Measurements from ENCODE around the gene LIN28B.
"Not testable (repeated sequence)": the region's sequence is repeated elsewhere in the genome, so short reads cannot be mapped to it uniquely, and the experiment has no call there.

The LIN28B gene

GRCh38 chr6:104957301-104958177 is 632 bp downstream of the LIN28B start:
- no peak for DNase-seq (ENCODE audit: low spot score)

GRCh38 chr6:104958178-104959025 is 1.5 kb downstream of the LIN28B start:
- DNase-seq (ENCODE audit: low spot score): no peak

GRCh38 chr6:104959026-104959858 is 2.3 kb downstream of the LIN28B start:
- no peak for DNase-seq (ENCODE audit: low spot score)

- DNase-seq (ENCODE audit: low spot score): no peak
Observed at GRCh38 chr6:104969108-104969507, 12.2 kb downstream of the LIN28B start.

- no peak for DNase-seq (ENCODE audit: low spot score)
Observed at GRCh38 chr6:104969785-104970581, 13.1 kb downstream of the LIN28B start.

- DNase-seq (ENCODE audit: low spot score): no peak
Observed at GRCh38 chr6:104973404-104973803, 16.5 kb downstream of the LIN28B start.

GRCh38 chr6:104983296-104983695 is 26.4 kb downstream of the LIN28B start:
- no peak for DNase-seq (ENCODE audit: low spot score)

- DNase-seq (ENCODE audit: low spot score): no peak
Observed at GRCh38 chr6:104983776-104984175, 26.9 kb downstream of the LIN28B start.

GRCh38 chr6:104984831-104985230 is 27.9 kb downstream of the LIN28B start:
- DNase-seq (ENCODE audit: low spot score): no peak

GRCh38 chr6:104985875-104986274 is 29.0 kb downstream of the LIN28B start:
- not testable (repeated sequence) for DNase-seq (ENCODE audit: low spot score)

GRCh38 chr6:104986625-104987024 is 29.7 kb downstream of the LIN28B start:
- no peak for DNase-seq (ENCODE audit: low spot score)

- DNase-seq (ENCODE audit: low spot score): no peak
Observed at GRCh38 chr6:104987218-104987617, 30.3 kb downstream of the LIN28B start.

- DNase-seq (ENCODE audit: low spot score): no peak
Observed at GRCh38 chr6:104990085-104990484, 33.2 kb downstream of the LIN28B start.

GRCh38 chr6:104991062-104991461 is 34.2 kb downstream of the LIN28B start:
- DNase-seq (ENCODE audit: low spot score): not testable (repeated sequence)

GRCh38 chr6:104993576-104993975 is 36.7 kb downstream of the LIN28B start:
- DNase-seq (ENCODE audit: low spot score): not testable (repeated sequence)

GRCh38 chr6:104995989-104996617 is 39.2 kb downstream of the LIN28B start:
- DNase-seq (ENCODE audit: low spot score): no peak

GRCh38 chr6:105001063-105001462 is 44.2 kb downstream of the LIN28B start:
- DNase-seq (ENCODE audit: low spot score): no peak

GRCh38 chr6:105001906-105002305 is 45.0 kb downstream of the LIN28B start:
- DNase-seq (ENCODE audit: low spot score): no peak

- peak; percentile 31 for DNase-seq (ENCODE audit: low spot score)
Observed at GRCh38 chr6:105005451-105005850, 48.5 kb downstream of the LIN28B start.

- not testable (repeated sequence) for DNase-seq (ENCODE audit: low spot score)
Observed at GRCh38 chr6:105013459-105013858, 56.6 kb downstream of the LIN28B start.

GRCh38 chr6:105014448-105014847 is 57.5 kb downstream of the LIN28B start:
- no peak for DNase-seq (ENCODE audit: low spot score)
